HAP-1 (cell line): ENCODE data around the gene AMH.

Experiments
- DNase-seq, 2 experiments: peaks; one replicate each; pipeline ENCODE4 v3.0.0-alpha.2; 2016 to 2020; ENCODE audit warnings: low spot score in 2 of 2
- H3K27me3 ChIP-seq: fragments of 250-450 bp; sonication (Bioruptor Pico); 2 replicates; pipeline ENCODE4 v1.5.1; 2020; ENCODE audit warnings: low read depth, mild to moderate bottlenecking, moderate library complexity
- H3K36me3 ChIP-seq: fragments of 250-450 bp; sonication (Bioruptor Pico); replicated peaks from 2 replicates; pipeline ENCODE4 v1.5.1; 2020; ENCODE audit warnings: mild to moderate bottlenecking
- H3K4me1 ChIP-seq: fragments of 250-450 bp; sonication (Bioruptor Pico); 2 replicates; pipeline ENCODE4 v1.5.1; 2020; ENCODE audit warnings: mild to moderate bottlenecking
- H3K4me3 ChIP-seq: fragments of 250-450 bp; sonication (Bioruptor Pico); 2 replicates; pipeline ENCODE4 v1.5.1; 2020; ENCODE audit warnings: mild to moderate bottlenecking, moderate library complexity
- H3K9me3 ChIP-seq: fragments of 250-450 bp; sonication (Bioruptor Pico); 2 replicates; pipeline ENCODE4 v1.5.1; 2020; ENCODE audit warnings: mild to moderate bottlenecking, moderate library complexity
- in situ Hi-C: fragments of 300-500 bp; cut with MboI; formaldehyde crosslinking; loops from 3 replicates; pipeline ENCODE4 v1.14.3; 2020; ENCODE audit warnings: low sequenced_read_pairs, inconsistent platforms, mixed read lengths

The AMH gene

DNA sequence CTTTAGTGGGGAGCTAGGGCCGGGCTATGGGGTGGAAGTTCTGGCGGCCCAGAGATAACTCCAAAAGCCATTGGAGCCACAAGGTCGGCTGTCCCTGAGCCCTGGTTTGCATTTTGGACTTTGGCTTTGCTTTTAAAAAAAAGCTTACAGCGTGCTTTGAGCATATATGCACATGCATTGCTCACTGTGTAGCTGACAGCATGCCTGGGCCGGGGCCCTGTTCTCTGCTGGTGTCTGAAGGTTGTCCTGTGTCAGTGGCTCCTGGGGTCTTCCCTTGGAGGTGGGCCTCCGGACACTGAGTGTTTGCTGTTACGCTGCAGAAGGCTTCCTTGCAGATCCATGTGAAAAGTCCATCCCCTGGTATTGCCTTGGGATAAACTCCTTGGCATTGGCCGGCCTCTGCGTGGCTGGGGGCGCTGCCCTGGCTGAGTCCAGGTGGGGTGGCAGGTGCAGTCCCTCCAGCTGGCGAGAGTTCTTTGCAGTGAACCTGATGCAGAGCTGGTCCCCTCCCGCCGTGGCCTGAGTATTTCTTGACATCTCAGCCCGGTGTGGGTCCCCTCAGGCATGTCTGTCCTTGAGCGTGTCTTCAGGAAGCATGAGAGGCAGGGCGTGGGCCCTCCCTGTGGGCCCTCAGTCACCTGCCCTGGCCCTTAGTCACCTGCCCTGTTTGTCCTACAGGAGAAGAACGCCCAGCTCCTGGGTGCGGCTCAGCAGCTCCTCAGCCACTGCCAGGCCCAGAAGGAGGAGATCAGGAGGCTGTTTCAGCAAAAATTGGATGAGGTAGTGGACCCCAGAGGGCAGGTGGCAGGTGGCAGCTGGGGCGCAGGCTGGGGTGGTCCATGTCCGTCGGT lies 36.0 kb upstream of the AMH start:
- H3K4me3 ChIP-seq, result no peak overlapping the region
- no peaks in the 10 kb centered on the region for H3K9me3 ChIP-seq
- in situ Hi-C loops, result no loop called here
- DNase-seq, result no peak
- peaks cover 82% of the 10 kb centered on the region for H3K36me3 ChIP-seq
- H3K27me3 ChIP-seq, result no peaks in the 10 kb centered on the region
- no peaks in the 10 kb centered on the region for H3K4me1 ChIP-seq

DNA sequence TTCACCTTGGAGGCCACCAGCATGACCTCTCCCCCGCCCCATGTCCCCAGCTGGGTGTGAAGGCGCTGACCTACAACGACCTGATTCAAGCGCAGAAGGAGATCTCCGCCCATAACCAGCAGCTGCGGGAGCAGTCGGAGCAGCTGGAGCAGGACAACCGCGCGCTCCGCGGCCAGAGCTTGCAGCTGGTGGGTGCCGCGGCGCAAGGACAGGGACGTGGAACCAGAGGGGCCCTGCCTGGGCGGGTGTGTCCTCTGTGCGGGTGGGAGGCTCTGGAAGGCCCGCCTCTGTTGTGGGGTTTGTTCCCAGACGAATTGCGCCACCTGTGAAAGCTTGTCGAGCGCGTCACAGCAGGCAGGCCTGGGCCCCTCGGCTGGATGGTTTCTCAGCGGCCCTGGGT lies 35.3 kb upstream of the AMH start:
- in situ Hi-C loops, result no loop called here
- Histone ChIP-seq H3K4me1 (no peaks in the 10 kb centered on the region), H3K27me3 (no peaks in the 10 kb centered on the region), H3K36me3 (peaks cover 88% of the 10 kb centered on the region), H3K9me3 (no peaks in the 10 kb centered on the region), H3K4me3 (no peak overlapping the region)
- DNase-seq, result no peak

DNA sequence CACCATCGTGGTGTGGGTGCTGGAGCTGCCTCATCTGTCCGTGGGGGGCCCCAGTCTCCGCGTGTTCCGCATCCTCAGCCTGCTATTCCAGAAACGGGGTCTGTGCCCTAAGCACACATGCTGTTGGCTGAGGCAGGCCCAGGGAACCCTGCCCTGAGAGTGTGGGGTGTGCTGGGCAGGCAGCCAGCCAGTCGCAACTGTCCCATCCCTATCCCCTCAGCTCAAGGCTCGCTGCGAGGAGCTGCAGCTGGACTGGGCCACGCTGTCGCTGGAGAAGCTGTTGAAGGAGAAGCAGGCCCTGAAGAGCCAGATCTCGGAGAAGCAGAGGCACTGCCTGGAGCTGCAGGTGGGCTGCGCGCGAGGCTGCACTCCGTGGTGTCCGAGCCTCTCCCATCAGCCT lies 34.9 kb upstream of the AMH start:
- Histone ChIP-seq H3K9me3 (no peaks in the 10 kb centered on the region), H3K27me3 (no peaks in the 10 kb centered on the region), H3K4me1 (no peaks in the 10 kb centered on the region), H3K36me3 (peaks cover 89% of the 10 kb centered on the region), H3K4me3 (no peak overlapping the region)
- in situ Hi-C loops, result no loop called here
- DNase-seq, result no peak

DNA sequence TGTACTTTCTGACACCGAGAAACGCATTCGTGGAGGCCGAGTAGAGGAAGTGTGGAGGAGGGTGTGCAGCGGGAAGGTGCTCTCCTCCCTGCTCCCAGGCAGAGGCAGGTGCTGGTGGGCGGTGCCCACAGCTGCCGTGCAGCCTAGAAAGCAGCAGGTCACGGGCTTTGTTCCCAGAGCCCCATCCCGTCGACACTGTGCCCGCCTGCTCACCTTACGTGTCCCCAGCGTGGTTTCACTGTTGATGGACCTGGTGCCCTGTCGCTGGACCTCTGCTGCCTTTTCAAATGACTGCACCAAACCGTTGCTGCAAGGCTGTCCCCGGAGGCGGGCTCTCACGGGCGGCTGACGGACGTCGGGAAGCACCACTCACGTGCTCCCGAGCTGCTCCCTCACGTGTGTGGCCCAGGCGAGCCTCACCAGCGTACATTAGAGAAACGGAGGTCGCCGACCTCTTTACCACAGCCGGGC lies 33.8 kb upstream of the AMH start:
- Histone ChIP-seq H3K4me3 (no peak overlapping the region), H3K4me1 (no peaks in the 10 kb centered on the region), H3K9me3 (no peaks in the 10 kb centered on the region), H3K36me3 (peaks cover 96% of the 10 kb centered on the region), H3K27me3 (no peaks in the 10 kb centered on the region)
- in situ Hi-C loops, result no loop called here
- no peak for DNase-seq

DNA sequence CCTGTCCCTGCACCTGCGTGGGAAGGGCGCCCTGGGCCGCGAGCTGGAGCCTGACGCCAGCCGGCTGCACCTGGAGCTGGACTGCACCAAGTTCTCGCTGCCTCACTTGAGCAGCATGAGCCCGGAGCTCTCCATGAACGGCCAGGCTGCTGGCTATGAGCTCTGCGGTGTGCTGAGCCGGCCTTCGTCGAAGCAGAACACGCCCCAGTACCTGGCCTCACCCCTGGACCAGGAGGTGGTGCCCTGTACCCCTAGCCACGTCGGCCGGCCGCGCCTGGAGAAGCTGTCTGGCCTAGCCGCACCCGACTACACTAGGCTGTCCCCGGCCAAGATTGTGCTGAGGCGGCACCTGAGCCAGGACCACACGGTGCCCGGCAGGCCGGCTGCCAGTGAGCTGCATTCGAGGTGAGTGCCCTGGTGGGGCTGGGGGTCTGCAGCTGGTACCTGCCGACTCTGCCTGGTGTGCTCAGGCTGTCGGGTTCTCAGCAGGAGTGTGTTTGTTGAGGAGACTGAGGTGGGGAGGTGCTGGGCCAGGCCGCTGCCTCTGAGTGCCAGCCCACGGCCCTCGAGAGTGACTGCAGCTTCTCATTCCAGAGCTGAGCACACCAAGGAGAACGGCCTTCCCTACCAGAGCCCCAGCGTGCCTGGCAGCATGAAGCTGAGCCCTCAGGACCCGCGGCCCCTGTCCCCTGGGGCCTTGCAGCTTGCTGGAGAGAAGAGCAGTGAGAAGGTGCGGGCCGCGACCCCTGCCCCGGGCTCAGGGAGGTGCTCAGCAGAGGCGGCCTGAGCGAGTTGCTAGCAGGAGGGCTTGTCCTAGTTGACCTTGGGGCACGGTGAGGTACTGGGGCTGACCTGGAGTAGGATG lies 32.5 kb upstream of the AMH start:
- in situ Hi-C loops, result no loop called here
- no peaks in the 10 kb centered on the region for H3K27me3 ChIP-seq
- DNase-seq, result no peak
- H3K9me3 ChIP-seq, result no peaks in the 10 kb centered on the region
- H3K4me1 ChIP-seq, result no peaks in the 10 kb centered on the region
- H3K36me3 ChIP-seq, result peaks cover 84% of the 10 kb centered on the region
- H3K4me3 ChIP-seq, result no peak overlapping the region

DNA sequence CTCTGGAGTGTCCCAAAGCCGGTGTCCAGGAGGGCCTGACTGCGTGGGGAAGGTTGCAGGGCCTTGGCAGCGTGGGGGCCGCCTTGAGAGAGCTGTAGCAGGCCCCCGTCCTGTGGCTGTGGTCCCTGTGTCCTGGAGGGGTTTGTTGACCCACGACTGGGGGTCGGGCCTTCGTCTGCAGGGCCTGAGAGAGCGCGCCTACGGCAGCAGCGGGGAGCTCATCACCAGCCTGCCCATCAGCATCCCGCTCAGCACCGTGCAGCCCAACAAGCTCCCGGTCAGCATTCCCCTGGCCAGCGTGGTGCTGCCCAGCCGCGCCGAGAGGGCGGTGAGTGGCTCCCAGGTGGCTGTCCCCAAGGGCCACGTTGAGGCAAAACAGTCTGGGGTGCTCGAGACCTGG lies 31.5 kb upstream of the AMH start:
- Histone ChIP-seq H3K27me3 (no peaks in the 10 kb centered on the region), H3K36me3 (peaks cover 74% of the 10 kb centered on the region), H3K4me1 (no peaks in the 10 kb centered on the region), H3K4me3 (no peak overlapping the region), H3K9me3 (no peaks in the 10 kb centered on the region)
- DNase-seq, result no peak
- in situ Hi-C loops, result no loop called here

DNA sequence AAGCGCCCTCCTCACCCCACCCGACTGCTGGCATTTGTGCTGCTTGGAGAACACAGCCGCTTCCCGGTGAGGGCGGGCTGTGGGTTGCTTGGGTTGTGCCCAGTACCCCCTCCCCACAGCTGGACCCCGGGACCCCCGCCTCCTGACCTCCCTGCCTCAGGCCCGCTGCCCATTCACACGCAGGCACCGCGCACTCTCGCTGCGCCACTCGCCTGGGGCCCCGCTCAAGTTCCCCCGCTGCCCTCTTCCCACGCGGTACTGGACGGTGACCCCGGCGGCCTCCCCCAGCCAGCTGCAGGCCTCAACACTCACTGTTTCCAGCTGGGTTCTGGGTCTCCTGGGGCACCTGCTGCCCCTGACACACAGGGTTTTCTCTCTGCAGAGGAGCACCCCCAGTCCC lies 29.4 kb upstream of the AMH start:
- H3K4me1 ChIP-seq, result no peaks in the 10 kb centered on the region
- no peaks in the 10 kb centered on the region for H3K27me3 ChIP-seq
- peaks cover 63% of the 10 kb centered on the region for H3K36me3 ChIP-seq
- H3K9me3 ChIP-seq, result no peaks in the 10 kb centered on the region
- in situ Hi-C loops, result no loop called here
- DNase-seq, result no peak
- no peak overlapping the region for H3K4me3 ChIP-seq

DNA sequence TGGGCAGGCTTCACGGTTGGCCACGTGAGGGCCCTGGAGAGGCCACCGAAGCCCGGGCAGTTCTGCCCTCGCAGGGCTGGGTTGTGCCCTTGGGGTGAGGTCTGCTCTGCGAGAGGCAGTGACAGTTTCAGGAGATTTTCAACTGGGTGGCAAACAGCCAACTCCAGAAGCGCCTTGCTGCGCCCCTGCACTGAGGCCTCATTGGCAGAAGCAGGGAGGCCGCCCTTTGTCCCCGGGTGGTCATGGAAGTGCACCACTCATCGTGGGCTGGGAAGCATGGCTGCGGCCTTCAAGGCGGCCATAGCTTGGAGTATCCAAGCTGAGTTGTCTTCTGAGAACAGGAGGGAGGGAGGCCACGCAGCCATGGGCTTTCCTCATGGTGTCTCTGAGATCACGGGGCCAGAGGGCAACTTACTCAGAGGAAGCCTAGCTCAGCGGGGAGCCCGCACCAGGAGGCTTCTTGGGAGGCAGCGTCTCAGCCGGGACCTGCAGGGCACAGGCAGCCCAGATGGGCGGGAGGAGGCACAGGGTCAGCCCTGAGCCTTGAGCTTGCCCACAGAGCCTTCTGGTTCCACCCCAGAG lies 27.8 kb upstream of the AMH start:
- peaks cover 63% of the 10 kb centered on the region for H3K36me3 ChIP-seq
- no peak for DNase-seq
- no peaks in the 10 kb centered on the region for H3K9me3 ChIP-seq
- in situ Hi-C loops, result no loop called here
- H3K4me3 ChIP-seq, result no peak overlapping the region
- no peaks in the 10 kb centered on the region for H3K4me1 ChIP-seq
- H3K27me3 ChIP-seq, result no peaks in the 10 kb centered on the region

DNA sequence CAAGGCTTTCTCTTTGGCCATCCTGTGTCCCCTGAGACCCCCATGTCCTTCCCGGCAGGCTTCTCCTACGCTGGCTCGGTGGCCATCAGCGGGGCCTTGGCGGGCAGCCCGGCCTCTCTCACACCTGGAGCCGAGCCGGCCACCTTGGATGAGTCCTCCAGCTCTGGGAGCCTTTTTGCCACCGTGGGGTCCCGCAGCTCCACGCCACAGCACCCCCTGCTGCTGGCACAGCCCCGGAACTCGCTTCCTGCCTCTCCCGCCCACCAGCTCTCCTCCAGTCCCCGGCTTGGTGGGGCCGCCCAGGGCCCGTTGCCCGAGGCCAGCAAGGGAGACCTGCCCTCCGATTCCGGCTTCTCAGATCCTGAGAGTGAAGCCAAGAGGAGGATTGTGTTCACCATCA lies 27.2 kb upstream of the AMH start:
- in situ Hi-C loops, result no loop called here
- Histone ChIP-seq H3K27me3 (no peaks in the 10 kb centered on the region), H3K36me3 (peaks cover 59% of the 10 kb centered on the region), H3K9me3 (no peaks in the 10 kb centered on the region), H3K4me3 (no peak overlapping the region), H3K4me1 (no peaks in the 10 kb centered on the region)
- no peak for DNase-seq

DNA sequence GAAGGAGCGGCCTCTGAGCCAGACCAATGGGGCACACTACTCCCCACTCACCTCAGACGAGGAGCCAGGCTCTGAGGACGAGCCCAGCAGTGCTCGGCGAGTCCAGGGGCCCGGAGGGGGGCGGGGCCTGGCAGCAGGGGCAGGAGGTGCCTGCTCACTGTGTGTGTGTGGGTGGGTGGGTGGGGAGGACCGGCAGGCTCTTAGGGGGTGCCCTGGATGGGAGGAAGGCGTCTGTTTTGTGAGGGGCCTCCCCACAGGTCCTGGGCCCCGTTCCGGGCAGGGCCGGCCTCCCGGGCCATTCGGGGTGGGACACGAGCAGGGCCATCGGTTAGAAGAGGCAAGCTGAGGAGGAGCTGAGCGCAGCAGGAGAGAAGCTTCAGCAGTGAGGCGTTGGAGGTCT lies 25.7 kb upstream of the AMH start:
- no peak for DNase-seq
- Histone ChIP-seq H3K9me3 (no peaks in the 10 kb centered on the region), H3K27me3 (no peaks in the 10 kb centered on the region), H3K4me3 (no peak overlapping the region), H3K36me3 (peaks cover 50% of the 10 kb centered on the region), H3K4me1 (no peaks in the 10 kb centered on the region)
- in situ Hi-C loops, result no loop called here

DNA sequence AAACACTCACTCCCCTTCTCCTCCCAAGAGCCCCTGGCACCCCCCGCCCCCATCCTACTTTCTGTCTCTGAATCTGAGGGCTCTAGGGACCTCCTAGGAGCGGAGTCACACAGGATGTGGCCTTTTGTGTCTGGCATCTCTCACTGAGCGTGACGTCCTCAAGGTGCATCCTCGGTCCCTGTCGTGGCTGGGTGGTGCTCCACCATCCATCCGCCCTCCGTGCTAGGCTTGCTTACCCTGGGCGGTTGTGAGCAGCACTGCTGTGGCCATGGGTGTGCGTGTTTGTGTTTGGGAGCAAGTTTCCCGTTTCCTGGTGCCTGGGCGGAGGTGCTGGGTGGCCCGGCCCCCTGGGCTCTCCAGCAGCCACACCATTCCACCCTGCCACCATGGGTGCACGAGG lies 25.2 kb upstream of the AMH start:
- DNase-seq, result no peak
- no peaks in the 10 kb centered on the region for H3K9me3 ChIP-seq
- no peak overlapping the region for H3K4me3 ChIP-seq
- H3K36me3 ChIP-seq, result peaks cover 52% of the 10 kb centered on the region
- no peaks in the 10 kb centered on the region for H3K27me3 ChIP-seq
- no peaks in the 10 kb centered on the region for H3K4me1 ChIP-seq
- in situ Hi-C loops, result no loop called here

DNA sequence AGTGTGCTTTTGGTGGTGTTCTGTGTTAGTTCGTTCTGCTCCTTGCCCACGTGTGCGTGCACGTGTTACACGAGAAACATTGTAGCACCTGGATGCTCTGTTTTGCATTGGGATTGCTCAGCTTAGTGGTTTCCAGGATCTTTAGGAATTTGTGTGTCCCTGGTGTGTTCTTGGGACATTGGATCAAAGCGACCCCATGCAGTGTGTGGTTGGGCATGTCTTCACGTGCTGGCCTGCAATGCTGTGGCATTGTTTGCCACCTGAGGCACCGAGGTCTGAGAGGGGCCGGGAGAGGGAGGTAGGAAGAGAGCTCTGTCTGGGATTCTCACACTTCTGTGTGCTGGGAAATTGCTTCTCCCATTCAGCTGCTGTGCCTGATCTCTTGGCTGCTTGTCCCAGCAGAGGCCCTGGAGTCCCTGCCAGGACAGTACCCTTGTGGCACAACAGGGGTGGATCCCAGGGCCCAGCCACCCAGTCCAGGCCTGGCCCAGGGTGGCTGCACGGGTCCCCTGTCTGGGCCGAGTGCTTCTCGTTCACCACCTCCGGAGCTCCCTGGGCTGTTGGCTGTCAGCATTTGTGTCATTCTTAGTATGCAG lies 24.3 kb upstream of the AMH start:
- Histone ChIP-seq H3K36me3 (peaks cover 53% of the 10 kb centered on the region), H3K4me1 (no peaks in the 10 kb centered on the region), H3K9me3 (no peaks in the 10 kb centered on the region), H3K27me3 (no peaks in the 10 kb centered on the region), H3K4me3 (no peak overlapping the region)
- in situ Hi-C loops, result no loop called here
- DNase-seq, result no peak

DNA sequence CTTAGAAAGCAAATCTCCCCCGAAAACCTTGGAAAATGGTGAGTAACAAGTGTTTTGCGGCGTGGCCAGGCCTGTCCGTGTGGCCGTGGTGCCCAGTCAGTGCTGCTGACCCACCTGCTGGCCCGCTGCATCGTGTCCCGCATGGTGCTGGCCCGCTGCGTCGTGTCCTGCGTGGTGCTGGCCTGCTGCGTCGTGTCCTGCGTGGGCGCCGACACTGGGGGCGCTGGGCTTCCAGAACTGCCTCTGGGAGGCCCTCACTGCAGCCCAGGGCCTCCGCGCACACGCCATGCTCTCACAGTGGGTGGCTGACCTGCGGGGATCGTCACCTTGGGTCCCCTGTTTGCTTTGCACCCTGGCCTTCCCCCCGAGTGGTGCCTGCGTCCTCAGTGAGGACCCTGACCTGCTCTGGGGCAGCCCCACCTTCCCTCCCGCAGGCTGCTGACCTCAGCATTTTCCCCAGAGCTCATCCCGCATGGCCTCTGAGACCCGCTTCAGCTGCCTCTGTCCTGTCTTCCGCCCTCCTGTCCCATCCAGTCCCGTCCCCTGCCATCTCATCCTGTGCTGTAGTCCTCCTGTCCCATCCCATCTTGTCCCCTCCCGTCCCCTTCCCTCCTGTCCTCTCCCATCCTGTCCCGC lies 23.6 kb upstream of the AMH start:
- peaks cover 54% of the 10 kb centered on the region for H3K36me3 ChIP-seq
- H3K4me3 ChIP-seq, result no peak overlapping the region
- in situ Hi-C loops, result no loop called here
- no peaks in the 10 kb centered on the region for H3K4me1 ChIP-seq
- H3K9me3 ChIP-seq, result no peaks in the 10 kb centered on the region
- H3K27me3 ChIP-seq, result no peaks in the 10 kb centered on the region
- DNase-seq, result no peak
